Kidney (tissue), 14 donors: ENCODE results near the gene TMEM79. TPM values are rescaled to one million over a fixed set of nuclear protein-coding genes. Genes with fewer than 3 reads are reported as not detected.

Experiments used
- DNase-seq, 5 donors: peaks; one replicate each; pipeline ENCODE4 v3.0.0-alpha.2; 2013 to 2020
- FAIRE-seq: peaks from 2 replicates; lab custom pipeline; 2012; peaks lifted over from hg19 to GRCh38; lab: Jason Lieb, UNC
- H3K27ac ChIP-seq, 2 donors: one replicate each; pipeline ENCODE4 v1.7.0; 2013; ENCODE audit warnings: low read depth in 2 of 2, low read length in 2 of 2, inconsistent platforms in 1 of 2
- H3K27me3 ChIP-seq: one replicate; pipeline ENCODE4 v1.7.1; 2013; ENCODE audit warnings: low read length, inconsistent platforms; ENCODE audit not compliant: control insufficient read depth, insufficient read depth
- H3K36me3 ChIP-seq, 3 donors: one replicate each; pipeline versions ENCODE4 v1.7.0 to v1.7.1; 2013; ENCODE audit warnings: low read length in 3 of 3, control low read depth in 1 of 3, inconsistent platforms in 1 of 3; ENCODE audit not compliant: insufficient read depth in 3 of 3, control insufficient read depth in 2 of 3
- H3K4me1 ChIP-seq, 3 donors: one replicate each; pipeline versions ENCODE4 v1.7.0 to v1.7.1; 2013; ENCODE audit warnings: low read length in 3 of 3, inconsistent platforms in 1 of 3, low read depth in 1 of 3; ENCODE audit not compliant: control insufficient read depth in 2 of 3, insufficient read depth in 2 of 3
- H3K4me3 ChIP-seq, 3 donors: one replicate each; pipeline versions ENCODE4 v1.7.0 to v1.8.1; 2013; ENCODE audit warnings: low read length in 3 of 3, control low read depth in 1 of 3, inconsistent platforms in 1 of 3
- H3K9ac ChIP-seq, 3 donors: one replicate each; pipeline versions ENCODE4 v1.7.0 to v1.7.1; 2013; ENCODE audit warnings: low read length in 3 of 3, control low read depth in 1 of 3, inconsistent platforms in 1 of 3
- H3K9me3 ChIP-seq, 3 donors: one replicate each; pipeline versions ENCODE4 v1.7.0 to v1.7.1; 2013; ENCODE audit warnings: low read length in 3 of 3, control low read depth in 1 of 3, inconsistent platforms in 1 of 3; ENCODE audit not compliant: control insufficient read depth in 2 of 3, insufficient read depth in 1 of 3
- CTCF ChIP-seq: IDR thresholded peaks from 3 replicates; pipeline ENCODE4 v1.5.1; 2012; ENCODE audit warnings: mild to moderate bottlenecking, moderate library complexity, borderline replicate concordance; ENCODE audit not compliant: insufficient read depth; ENCODE audit errors: extremely low read depth
- intact Hi-C: fragments of 100-400 bp; cut with DNase I; formaldehyde crosslinking; loops from one replicate; pipeline ENCODE4 v1.11.1; 2022
- polyA plus RNA-seq: library from polyadenylated mRNA; stranded (reverse); fragments of 350-450 nt; fragmentation: Illumina TruSeq; extraction: RNeasy Lipid Tissue Mini Kit (QIAGEN cat#74804); gene quantifications from one replicate; pipeline ENCODE4 v1.2.3, GENCODE V29; 2014; ENCODE audit warnings: low read depth, low replicate concordance; ENCODE audit not compliant: insufficient read depth
- total RNA-seq: library from RNA; stranded (reverse); fragmentation: NEBNext Ultra II Directional; extraction: Animal tissue kit (Norgen Biotek cat#: 25700); gene quantifications from one replicate; pipeline ENCODE4 v1.2.1, GENCODE V29; 2021
- donor health status: control.
- donor health status: control.
- donor health status: control.
- donor health status: control.
- donor health status: control.
- donor health status: DM: yes; HTN: yes; CAD: no.
- donor health status: Normal renal cell carcinoma (clear cell type).

Gene TMEM79
- total and polyA plus RNA-seq, 2 donors from 2014 or later = 2.7 to 3.9 TPM

GRCh38 chr1:156336242-156336641 is 52.1 kb downstream of the TMEM79 start:
- peak overlapping the region in 1 of 3 donors; percentile 62 for H3K9ac ChIP-seq

GRCh38 chr1:156337052-156337887 is 53.1 kb downstream of the TMEM79 start:
- DNase-seq (no peak), FAIRE-seq (no peak)
- H3K4me1 ChIP-seq = peaks cover 0 to 11% (median 6%) of the 10 kb centered on the region in 3 donors
- no peaks in the 10 kb centered on the region for H3K9me3 ChIP-seq
- TF ChIP-seq CTCF = no peak
- no peaks in the 10 kb centered on the region for H3K27me3 ChIP-seq
- peak overlapping the region; percentile 84 to 97 (median 92) for H3K4me3 ChIP-seq
- H3K27ac ChIP-seq = peak overlapping the region; percentile 82 to 85
- peak overlapping the region; percentile 41 to 90 (median 52) for H3K9ac ChIP-seq
- H3K36me3 ChIP-seq = peaks cover 3 to 28% (median 11%) of the 10 kb centered on the region in 3 donors
- intact Hi-C loops = no loop called here

More at GRCh38 chr1:156336242-156336641, 52.1 kb downstream of the TMEM79 start:
- no peak for FAIRE-seq
- intact Hi-C loops = no loop called here
- no peak overlapping the region for H3K27ac ChIP-seq
- no peaks in the 10 kb centered on the region for H3K9me3 ChIP-seq
- H3K4me1 ChIP-seq = peaks cover 0 to 11% (median 6%) of the 10 kb centered on the region in 3 donors
- no peaks in the 10 kb centered on the region for H3K27me3 ChIP-seq
- peaks cover 3 to 28% (median 13%) of the 10 kb centered on the region in 3 donors for H3K36me3 ChIP-seq
- peak overlapping the region in 2 of 3 donors; percentile 36 to 84 for H3K4me3 ChIP-seq
- TF ChIP-seq CTCF = no peak
- DNase-seq = no peak

GRCh38 chr1:156337888-156338179 is 53.7 kb downstream of the TMEM79 start:
- Histone ChIP-seq H3K27ac (peak overlapping the region; percentile 82 to 85), H3K36me3 (peaks cover 0 to 24% (median 6%) of the 10 kb centered on the region in 3 donors), H3K4me1 (peaks cover 0 to 11% (median 6%) of the 10 kb centered on the region in 3 donors), H3K4me3 (peak overlapping the region; percentile 84 to 97 (median 92)), H3K9me3 (no peaks in the 10 kb centered on the region), H3K27me3 (no peaks in the 10 kb centered on the region), H3K9ac (peak overlapping the region; percentile 41 to 90 (median 52))
- TF ChIP-seq CTCF = no peak
- intact Hi-C loops = no loop called here
- no peak for DNase-seq
- FAIRE-seq = no peak
